Upper lobe of right lung (tissue), 1 donor: ENCODE measurements around the gene ZNF446. TPM values are rescaled to one million over a fixed set of nuclear protein-coding genes. Genes with fewer than 3 reads are reported as not detected.

Experiments
- ATAC-seq: fragments of 200-7000 bp; cut with Tn5 transposase; one replicate; pipeline ENCODE4 v1.9.1; 2020; ENCODE audit warnings: mild to moderate bottlenecking, moderate library complexity
- DNase-seq: peaks from one replicate; pipeline ENCODE4 v3.0.0-alpha.2; 2020
- H3K27ac ChIP-seq: fragments of 200-600 bp; one replicate; pipeline ENCODE4 v1.8.0; 2022
- H3K27me3 ChIP-seq: fragments of 200-600 bp; one replicate; pipeline ENCODE4 v1.8.0; 2022; ENCODE audit warnings: mild to moderate bottlenecking
- H3K36me3 ChIP-seq: fragments of 200-600 bp; one replicate; pipeline ENCODE4 v1.8.0; 2022
- H3K4me1 ChIP-seq: fragments of 200-600 bp; one replicate; pipeline ENCODE4 v1.8.0; 2022
- H3K4me3 ChIP-seq: fragments of 200-600 bp; one replicate; pipeline ENCODE4 v1.8.0; 2022; ENCODE audit warnings: mild to moderate bottlenecking
- H3K9me3 ChIP-seq: fragments of 200-600 bp; one replicate; pipeline ENCODE4 v1.8.0; 2022
- CTCF ChIP-seq: fragments of 200-600 bp; IDR thresholded peaks from one replicate; pipeline ENCODE4 v1.8.0; 2022; ENCODE audit warnings: antibody characterized with exemption
- intact Hi-C: fragments of 100-400 bp; cut with DNase I; formaldehyde crosslinking; loops from one replicate; pipeline ENCODE4 v1.11.0; 2022
- long read RNA-seq: library from polyadenylated mRNA; unstranded; transcript quantifications from one replicate; pipeline ENCODE4 v2.0.0, GENCODE V29; 2021
- total RNA-seq: library from RNA; stranded (reverse); fragmentation: NEBNext Ultra II Directional; extraction: Animal tissue kit (Norgen Biotek cat#: 25700); gene quantifications from one replicate; pipeline ENCODE4 v1.2.1, GENCODE V29; 2021
- donor health status: DM: no; HTN: yes; CAD: no; lungs with severe emphysema.

Gene ZNF446
- 8.8 TPM for total RNA-seq
- long read RNA-seq, transcript ZNF446-203 (7 exons, 2,238 nt) = major isoform, 5 of 25 reads
- long read RNA-seq, partial matches to known transcripts = 4 of 25 reads
- long read RNA-seq, other reads (novel, unspliced or antisense) = 14 of 25 reads

- peak; percentile 18 for TF ChIP-seq CTCF
- H3K27ac ChIP-seq = peak within 1 kb of the TSS; percentile 94
- peak; percentile 94 for ATAC-seq
- DNase-seq = peak; percentile 97
- H3K27me3 ChIP-seq = no peaks in the 10 kb centered on the region
- intact Hi-C loops = no loop called here
- peaks cover 15% of the 10 kb centered on the region for H3K4me1 ChIP-seq
- H3K4me3 ChIP-seq = peak within 1 kb of the TSS; percentile 71
- H3K36me3 ChIP-seq = peaks cover 28% of the 10 kb centered on the region
- H3K9me3 ChIP-seq = no peaks in the 10 kb centered on the region
Observed at GRCh38 chr19:58475714-58476497, at the start of gene ZNF446. Gene ZNF446 (plus strand): TSS chr19:58476352. CDS start chr19:58477219, 867 bp downstream.

- Histone ChIP-seq H3K27ac (no peak overlapping the region), H3K9me3 (peaks cover 46% of the 10 kb centered on the region), H3K27me3 (no peaks in the 10 kb centered on the region), H3K4me3 (no peak overlapping the region), H3K4me1 (no peaks in the 10 kb centered on the region), H3K36me3 (peaks cover under 1% of the 10 kb centered on the region)
- DNase-seq (no peak), ATAC-seq (no peak)
- intact Hi-C loops = no loop called here
- no peak for TF ChIP-seq CTCF
Observed at GRCh38 chr19:58428617-58429016, 47.5 kb upstream of the ZNF446 start.

- peaks cover 12% of the 10 kb centered on the region for H3K36me3 ChIP-seq
- no peak for TF ChIP-seq CTCF
- DNase-seq (no peak), ATAC-seq (no peak)
- no peak overlapping the region for H3K4me3 ChIP-seq
- intact Hi-C loops = no loop called here
- peaks cover 58% of the 10 kb centered on the region for H3K9me3 ChIP-seq
- H3K27ac ChIP-seq = no peak overlapping the region
- no peaks in the 10 kb centered on the region for H3K4me1 ChIP-seq
- no peaks in the 10 kb centered on the region for H3K27me3 ChIP-seq
Observed at GRCh38 chr19:58429745-58430144, 46.4 kb upstream of the ZNF446 start.

- no peak overlapping the region for H3K4me3 ChIP-seq
- peaks cover 83% of the 10 kb centered on the region for H3K9me3 ChIP-seq
- ATAC-seq (no peak), DNase-seq (no peak)
- no peaks in the 10 kb centered on the region for H3K27me3 ChIP-seq
- intact Hi-C loops = no loop called here
- peaks cover 35% of the 10 kb centered on the region for H3K36me3 ChIP-seq
- no peak overlapping the region for H3K27ac ChIP-seq
- H3K4me1 ChIP-seq = peaks cover 4% of the 10 kb centered on the region
- no peak for TF ChIP-seq CTCF
Observed at GRCh38 chr19:58434217-58434616, 41.9 kb upstream of the ZNF446 start.

GRCh38 chr19:58439576-58440554 lies 36.3 kb upstream of the ZNF446 start, which contains the start of gene ZNF132:
Gene ZNF132 (minus strand): TSS chr19:58440153. CDS start chr19:58439821, 332 bp downstream.
- TF ChIP-seq CTCF = no peak
- Histone ChIP-seq H3K27ac (peak within 1 kb of the TSS; percentile 69), H3K9me3 (peaks cover 30% of the 10 kb centered on the region), H3K4me1 (peaks cover 15% of the 10 kb centered on the region), H3K27me3 (no peaks in the 10 kb centered on the region), H3K36me3 (peaks cover 22% of the 10 kb centered on the region), H3K4me3 (peak within 1 kb of the TSS; percentile 79)
- DNase-seq (peak; percentile 97), ATAC-seq (peak; percentile 98)
- intact Hi-C loops = no loop called here
